HEK293T (cell line): ENCODE results near the gene SERPINE2.

Experiments used
- CTCF ChIA-PET: fragments of 350-600 bp; formaldehyde crosslinking; extraction: SDS; loops from one replicate; lab custom pipeline; 2021; ENCODE audit warnings: antibody characterized with exemption, inconsistent platforms; lab: Yijun Ruan, JAX
- POLR2A ChIA-PET: fragments of 350-600 bp; formaldehyde crosslinking; extraction: SDS; loops from one replicate; lab custom pipeline; 2020; ENCODE audit warnings: antibody characterized with exemption, inconsistent platforms; lab: Yijun Ruan, JAX
- DNase-seq: peaks from one replicate; pipeline ENCODE4 v3.0.0; 2012; ENCODE audit warnings: mixed read lengths; ENCODE audit errors: extremely low spot score
- ARNT ChIP-seq: fragments of 450-650 bp; IDR thresholded peaks from 2 replicates; pipeline ENCODE4 v1.6.1; 2017; ENCODE audit warnings: mild to moderate bottlenecking
- BHLHE40 ChIP-seq: fragments of 450-650 bp; IDR thresholded peaks from 2 replicates; pipeline ENCODE4 v1.6.1; 2016; ENCODE audit warnings: mild to moderate bottlenecking, moderate library complexity, borderline replicate concordance
- CTBP1 ChIP-seq: fragments of 450-650 bp; IDR thresholded peaks from 2 replicates; pipeline ENCODE4 v1.6.1; 2016; ENCODE audit warnings: borderline replicate concordance
- ELF4 ChIP-seq: fragments of 450-650 bp; IDR thresholded peaks from 2 replicates; pipeline ENCODE4 v1.6.1; 2017; ENCODE audit warnings: antibody characterized with exemption
- FOXA1 ChIP-seq: fragments of 450-650 bp; IDR thresholded peaks from 2 replicates; pipeline ENCODE4 v1.6.1; 2016; ENCODE audit warnings: mild to moderate bottlenecking
- FOXK2 ChIP-seq: fragments of 450-650 bp; IDR thresholded peaks from 2 replicates; pipeline ENCODE4 v1.6.1; 2016; ENCODE audit warnings: mild to moderate bottlenecking
- FOXM1 ChIP-seq: fragments of 450-650 bp; IDR thresholded peaks from 2 replicates; pipeline ENCODE4 v1.6.1; 2017; ENCODE audit warnings: mild to moderate bottlenecking, borderline replicate concordance
- HDGF ChIP-seq: fragments of 450-650 bp; IDR thresholded peaks from 2 replicates; pipeline ENCODE4 v1.6.1; 2017; ENCODE audit warnings: antibody characterized with exemption, borderline replicate concordance
- L3MBTL2 ChIP-seq: fragments of 450-650 bp; conservative IDR thresholded peaks from 2 replicates; pipeline ENCODE4 v1.6.1; 2016; ENCODE audit warnings: mild to moderate bottlenecking
- LEF1 ChIP-seq: fragments of 450-650 bp; IDR thresholded peaks from 2 replicates; pipeline ENCODE4 v1.6.1; 2017; ENCODE audit warnings: mild to moderate bottlenecking, borderline replicate concordance
- NFRKB ChIP-seq: fragments of 450-650 bp; IDR thresholded peaks from 2 replicates; pipeline ENCODE4 v1.6.1; 2016; ENCODE audit warnings: mild to moderate bottlenecking, moderate library complexity
- SP1 ChIP-seq: fragments of 450-650 bp; IDR thresholded peaks from 2 replicates; pipeline ENCODE4 v1.6.1; 2017
- SUZ12 ChIP-seq: fragments of 450-650 bp; IDR thresholded peaks from 2 replicates; pipeline ENCODE4 v1.6.1; 2016; ENCODE audit warnings: mild to moderate bottlenecking
- TARDBP ChIP-seq: fragments of 450-650 bp; IDR thresholded peaks from 2 replicates; pipeline ENCODE4 v1.6.1; 2016
- ZNF384 ChIP-seq: fragments of 450-650 bp; IDR thresholded peaks from 2 replicates; pipeline ENCODE4 v1.6.1; 2016
- TF ChIP-seq, protein P1 (sequence below): fragments of 450-650 bp; IDR thresholded peaks from 2 replicates; pipeline ENCODE4 v1.6.1; 2016

Gene SERPINE2

DNA sequence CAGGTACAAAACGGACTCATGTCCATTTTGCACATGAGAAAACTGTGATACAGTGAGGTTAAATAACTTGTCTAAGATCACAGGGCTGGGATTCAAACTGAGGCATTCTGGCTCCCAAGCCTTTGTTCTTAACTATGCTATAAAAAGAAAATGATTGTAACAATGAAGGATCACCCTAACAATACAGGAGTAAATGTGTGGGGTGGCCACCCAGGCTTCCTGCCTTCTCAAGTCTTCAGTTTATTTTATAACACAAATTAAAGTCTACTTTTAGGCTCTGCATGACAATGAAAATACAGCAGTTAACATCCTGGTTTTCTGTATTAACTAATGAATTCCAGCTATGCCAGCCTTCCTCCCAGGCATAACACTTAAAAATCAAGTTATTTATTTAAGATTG, 101.6 kb downstream of the SERPINE2 start:
- TF ChIP-seq FOXM1 (no peak), HDGF (no peak), ZNF384 (no peak), SUZ12 (no peak), L3MBTL2 (no peak), ELF4 (no peak), TARDBP (no peak), BHLHE40 (no peak), FOXK2 (no peak), NFRKB (no peak), CTBP1 (no peak), LEF1 (no peak), SP1 (no peak), FOXA1 (no peak), ARNT (no peak)
- TF ChIP-seq, protein P1, sequence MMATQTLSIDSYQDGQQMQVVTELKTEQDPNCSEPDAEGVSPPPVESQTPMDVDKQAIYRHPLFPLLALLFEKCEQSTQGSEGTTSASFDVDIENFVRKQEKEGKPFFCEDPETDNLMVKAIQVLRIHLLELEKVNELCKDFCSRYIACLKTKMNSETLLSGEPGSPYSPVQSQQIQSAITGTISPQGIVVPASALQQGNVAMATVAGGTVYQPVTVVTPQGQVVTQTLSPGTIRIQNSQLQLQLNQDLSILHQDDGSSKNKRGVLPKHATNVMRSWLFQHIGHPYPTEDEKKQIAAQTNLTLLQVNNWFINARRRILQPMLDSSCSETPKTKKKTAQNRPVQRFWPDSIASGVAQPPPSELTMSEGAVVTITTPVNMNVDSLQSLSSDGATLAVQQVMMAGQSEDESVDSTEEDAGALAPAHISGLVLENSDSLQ, result no peak
- ChIA-PET POLR2A (no interaction called here), CTCF (no interaction called here)
- DNase-seq, result no peak

DNA sequence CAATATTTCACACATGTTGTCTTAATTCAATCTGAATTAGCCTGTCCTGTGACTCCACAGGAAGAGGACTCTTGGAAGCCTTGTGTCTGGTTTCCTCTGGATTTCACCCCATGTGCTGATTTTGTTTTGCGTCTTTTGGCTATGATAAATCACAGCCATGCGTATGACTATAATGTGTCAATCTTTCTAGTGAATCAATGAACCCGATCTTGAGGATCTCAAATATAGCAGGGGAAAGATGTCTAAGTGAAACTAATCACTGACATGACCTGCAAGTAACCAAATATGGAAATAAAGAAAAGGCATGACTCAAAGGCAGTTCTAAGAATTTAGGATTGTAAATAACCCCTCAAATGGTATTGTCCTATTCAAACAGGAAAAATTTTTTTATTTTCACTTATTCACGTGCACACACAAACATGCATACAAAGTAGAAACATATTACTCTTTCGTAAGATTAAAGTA, 102.2 kb downstream of the SERPINE2 start:
- no peak for DNase-seq
- TF ChIP-seq CTBP1 (no peak), FOXA1 (no peak), BHLHE40 (no peak), L3MBTL2 (no peak)
- TF ChIP-seq, protein P1, result no peak
- ChIA-PET CTCF (no interaction called here), POLR2A (no interaction called here)

DNA sequence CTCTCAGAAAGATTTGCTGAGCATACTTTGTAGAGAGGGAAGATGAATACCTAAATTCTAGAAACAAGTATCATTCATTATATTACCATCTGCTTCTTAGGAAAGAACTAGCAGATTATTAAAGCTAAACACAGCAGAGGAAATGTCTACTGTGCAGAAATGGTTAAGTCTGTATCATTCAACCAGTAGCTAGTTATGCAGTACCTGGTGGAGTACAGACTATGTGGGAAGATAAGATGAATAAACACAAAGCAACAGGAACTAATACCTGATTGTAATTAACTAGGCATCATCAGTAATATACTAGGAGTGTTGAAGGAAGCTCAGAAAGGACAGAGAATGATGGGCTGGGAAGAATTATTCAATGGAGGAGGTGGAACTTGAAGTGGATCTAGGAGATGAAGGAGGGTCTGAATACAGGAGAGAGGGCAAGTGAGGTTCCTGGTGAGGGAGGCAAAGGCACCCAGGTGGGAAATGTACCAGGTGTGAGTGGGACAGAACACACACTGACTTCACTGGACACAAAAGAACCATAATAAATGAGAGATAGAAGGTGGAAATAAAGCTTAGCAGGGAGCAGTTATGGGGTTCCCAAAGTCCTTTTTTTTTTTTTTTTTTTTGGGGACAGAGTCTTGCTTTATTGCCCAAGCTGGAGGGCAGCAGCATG, 103.5 kb downstream of the SERPINE2 start:
- no peak for DNase-seq
- CTCF ChIA-PET, result interaction anchor here (0.8 kb wide), 1 partner anchor 8 kb away, joined by 3 read pairs; no protein-coding TSS in a partner anchor
- TF ChIP-seq CTBP1 (no peak), L3MBTL2 (no peak), ARNT (no peak), FOXK2 (no peak), HDGF (no peak), FOXA1 (no peak)
- TF ChIP-seq, protein P1, result no peak
- POLR2A ChIA-PET, result no interaction called here

DNA sequence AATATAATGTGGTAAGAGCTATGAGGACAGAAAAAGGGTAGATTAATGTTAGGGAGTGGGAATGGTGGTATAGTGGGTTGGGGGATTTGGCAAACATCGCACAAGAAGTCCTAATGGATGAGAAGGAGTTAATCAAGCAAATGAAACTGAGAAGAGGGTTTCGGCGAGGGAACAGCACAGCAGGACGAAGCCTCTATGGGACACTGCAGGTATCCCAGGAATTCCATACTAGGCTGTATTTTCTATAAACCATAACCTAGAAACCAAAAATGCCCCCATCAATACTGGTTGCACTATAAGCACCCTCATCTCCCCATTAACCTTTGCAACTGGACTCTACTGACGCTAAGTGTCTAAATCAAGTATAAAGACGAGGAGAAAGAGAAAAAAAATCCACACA, 104.2 kb downstream of the SERPINE2 start:
- ChIA-PET CTCF (interaction anchor here (0.8 kb wide), 1 partner anchor 9 kb away, joined by 3 read pairs; no protein-coding TSS in a partner anchor), POLR2A (no interaction called here)
- no peak for DNase-seq
- TF ChIP-seq CTBP1, result no peak
- no peak for TF ChIP-seq TARDBP
- TF ChIP-seq HDGF, result no peak
- no peak for TF ChIP-seq NFRKB
- no peak for TF ChIP-seq SUZ12
- TF ChIP-seq FOXK2, result no peak
- no peak for TF ChIP-seq FOXM1
- TF ChIP-seq LEF1, result no peak
- TF ChIP-seq SP1, result no peak
- no peak for TF ChIP-seq L3MBTL2
- TF ChIP-seq ZNF384, result no peak
- no peak for TF ChIP-seq BHLHE40
- TF ChIP-seq, protein P1, result no peak
- TF ChIP-seq ELF4, result no peak
- no peak for TF ChIP-seq FOXA1
- no peak for TF ChIP-seq ARNT

DNA sequence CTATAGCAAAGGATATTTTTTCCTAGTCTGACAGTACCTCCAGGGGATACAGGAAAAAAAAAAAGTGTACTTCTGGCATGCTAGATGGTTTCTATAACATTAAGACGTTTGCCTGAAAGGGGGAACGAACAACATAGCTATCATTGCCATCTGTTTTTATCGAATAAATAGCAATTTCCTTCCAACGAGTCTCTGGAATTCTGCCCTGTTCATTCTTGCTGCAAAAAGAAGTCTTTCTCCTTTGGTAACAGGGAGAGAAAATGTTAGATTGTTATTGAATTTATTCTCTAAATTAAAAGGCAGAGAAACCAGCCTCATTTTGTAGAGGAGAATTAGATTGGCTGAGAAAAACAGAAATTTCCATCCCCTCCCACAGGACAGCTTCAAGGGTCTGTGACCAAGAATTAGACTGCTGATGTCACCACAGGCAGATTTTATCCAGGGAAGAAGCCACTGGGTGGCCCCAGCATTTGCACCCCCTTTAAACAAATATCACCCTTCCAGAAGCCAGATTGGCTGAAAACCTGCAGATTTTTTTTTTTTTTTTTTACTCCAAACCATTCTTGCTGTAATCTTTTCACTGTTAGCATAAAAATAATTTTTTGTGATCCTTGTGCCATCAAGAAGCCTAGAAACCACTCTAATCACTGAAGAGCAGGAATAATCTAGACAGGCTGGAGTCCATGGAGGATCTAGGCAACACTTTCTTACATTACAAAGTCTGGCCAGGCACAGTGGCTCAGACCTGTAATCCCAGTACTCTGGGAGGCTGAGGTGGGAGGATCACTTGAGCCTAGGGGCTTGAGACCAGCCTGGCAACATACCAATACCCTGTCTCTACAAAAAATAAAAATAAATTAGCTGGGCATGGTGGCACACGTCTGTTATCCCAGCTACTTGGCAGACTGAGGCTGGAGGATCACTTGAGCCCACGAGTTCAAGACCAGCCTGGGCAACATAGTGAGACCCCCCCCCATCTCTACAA, 106.0 kb downstream of the SERPINE2 start:
- DNase-seq, result no peak
- TF ChIP-seq HDGF (no peak), L3MBTL2 (no peak), ELF4 (no peak), SP1 (no peak), NFRKB (no peak), ZNF384 (no peak), FOXK2 (no peak), SUZ12 (no peak), ARNT (no peak), TARDBP (no peak), LEF1 (no peak), BHLHE40 (no peak), FOXM1 (no peak)
- TF ChIP-seq, protein P1, result no peak
- POLR2A ChIA-PET, result no interaction called here
- CTCF ChIA-PET, result interaction anchor here (0.6 kb wide), 1 partner anchor 1018 kb away, joined by 3 read pairs; no protein-coding TSS in a partner anchor
